Glutamatergic neuron (in vitro differentiated cells): ENCODE results near the gene GPRIN1. TPM values are rescaled to one million over a fixed set of nuclear protein-coding genes. Genes with fewer than 3 reads are reported as not detected.
"Not testable (repeated sequence)": the region's sequence is repeated elsewhere in the genome, so short reads cannot be mapped to it uniquely, and the experiment has no call there.

Experiments
- DNase-seq: peaks from one replicate; pipeline ENCODE4 v3.0.0; 2022
- H3K27ac Mint-ChIP-seq: one replicate; pipeline ENCODE4 v1.8.0; 2020; ENCODE audit warnings: mild to moderate bottlenecking, mixed read lengths, inconsistent platforms; ENCODE audit not compliant: unreplicated experiment
- H3K27me3 Mint-ChIP-seq: one replicate; pipeline ENCODE4 v1.8.0; 2020; ENCODE audit warnings: mild to moderate bottlenecking, moderate library complexity, mixed read lengths, inconsistent platforms; ENCODE audit not compliant: unreplicated experiment
- H3K36me3 Mint-ChIP-seq: one replicate; pipeline ENCODE4 v1.8.0; 2020; ENCODE audit warnings: mild to moderate bottlenecking, mixed read lengths, inconsistent platforms; ENCODE audit not compliant: unreplicated experiment
- H3K4me1 Mint-ChIP-seq: one replicate; pipeline ENCODE4 v1.8.0; 2020; ENCODE audit warnings: mild to moderate bottlenecking, low read depth, mixed read lengths, inconsistent platforms; ENCODE audit not compliant: unreplicated experiment
- H3K4me3 Mint-ChIP-seq: one replicate; pipeline ENCODE4 v1.8.0; 2020; ENCODE audit warnings: mild to moderate bottlenecking, mixed read lengths, inconsistent platforms; ENCODE audit not compliant: unreplicated experiment
- H3K9me3 Mint-ChIP-seq: one replicate; pipeline ENCODE4 v1.8.0; 2020; ENCODE audit warnings: mild to moderate bottlenecking, moderate library complexity, mixed read lengths, inconsistent platforms; ENCODE audit not compliant: unreplicated experiment
- CTCF ChIP-seq: fragments of 200-600 bp; sonication (generic); IDR thresholded peaks from one replicate; pipeline ENCODE4 v1.5.0; 2021; ENCODE audit not compliant: partially characterized antibody, unreplicated experiment
- total RNA-seq: library from RNA; stranded (reverse); fragmentation: NEBNext Ultra II Directional; extraction: Animal tissue kit (Norgen Biotek cat#: 25700); gene quantifications from one replicate; pipeline ENCODE4 v1.2.1, GENCODE V29; 2021; ENCODE audit not compliant: unreplicated experiment

Gene GPRIN1
- total RNA-seq, 1 donor from 2014 or later: 72.3 TPM

DNA sequence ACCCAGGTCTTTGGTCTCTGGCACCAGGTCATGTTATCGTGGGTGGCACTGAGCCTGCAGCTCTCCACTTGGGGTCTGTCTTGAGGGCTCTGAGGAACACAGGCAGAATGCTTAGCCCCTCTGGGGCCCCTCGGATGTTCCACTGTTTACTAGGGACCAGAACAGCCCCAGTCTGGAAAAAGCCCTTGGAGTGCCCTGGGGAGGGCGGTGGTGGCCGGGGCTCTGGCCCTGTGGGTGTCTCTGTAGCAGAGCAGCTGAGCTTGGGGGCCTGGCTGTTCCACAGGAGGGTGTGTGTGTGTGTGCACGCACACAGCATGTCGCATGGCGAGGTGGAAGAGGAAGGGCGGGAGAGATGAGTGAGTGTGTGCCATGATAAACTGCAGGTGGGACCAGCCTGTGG is 15.4 kb downstream of the GPRIN1 start:
- Mint-ChIP-seq H3K9me3 (peaks cover 11% of the 10 kb centered on the region), H3K27me3 (peaks cover 11% of the 10 kb centered on the region), H3K4me1 (peaks cover 15% of the 10 kb centered on the region), H3K27ac (no peak overlapping the region), H3K4me3 (no peak overlapping the region), H3K36me3 (peaks cover 11% of the 10 kb centered on the region)
- TF ChIP-seq CTCF: no peak
- no peak for DNase-seq

- Mint-ChIP-seq H3K27me3 (peaks cover 10% of the 10 kb centered on the region), H3K27ac (no peak overlapping the region), H3K9me3 (peaks cover 11% of the 10 kb centered on the region), H3K36me3 (peaks cover 7% of the 10 kb centered on the region), H3K4me3 (no peak overlapping the region), H3K4me1 (peaks cover 8% of the 10 kb centered on the region)
- no peak for DNase-seq
- no peak for TF ChIP-seq CTCF
These were observed 16.6 kb downstream of the GPRIN1 start for GRCh38 chr5:176593273-176593869.

DNA sequence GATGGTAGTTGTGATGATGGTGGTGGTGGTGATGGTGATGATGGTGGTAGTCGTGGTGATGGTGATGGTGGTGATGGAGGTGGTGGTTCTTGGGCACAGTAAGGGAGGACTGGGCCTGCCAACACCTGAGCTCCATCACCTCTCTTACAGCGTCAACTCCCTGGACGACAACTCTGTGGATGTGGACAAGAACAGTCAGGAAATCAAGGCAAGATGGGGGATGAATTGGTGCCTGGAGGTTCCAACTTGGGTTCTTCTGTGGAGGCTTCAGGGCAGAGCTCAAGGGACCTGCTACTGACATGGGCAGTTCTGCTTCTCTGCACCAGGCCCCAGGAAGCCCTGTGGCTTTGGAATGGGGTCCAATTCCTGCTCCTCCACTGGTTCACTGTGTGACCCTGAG is 17.4 kb downstream of the GPRIN1 start:
- no peak overlapping the region for H3K4me3 Mint-ChIP-seq
- H3K36me3 Mint-ChIP-seq: peaks cover 9% of the 10 kb centered on the region
- DNase-seq: no peak
- H3K9me3 Mint-ChIP-seq: peaks cover 12% of the 10 kb centered on the region
- H3K4me1 Mint-ChIP-seq: peaks cover 5% of the 10 kb centered on the region
- H3K27ac Mint-ChIP-seq: no peak overlapping the region
- TF ChIP-seq CTCF: no peak
- H3K27me3 Mint-ChIP-seq: peaks cover 9% of the 10 kb centered on the region

DNA sequence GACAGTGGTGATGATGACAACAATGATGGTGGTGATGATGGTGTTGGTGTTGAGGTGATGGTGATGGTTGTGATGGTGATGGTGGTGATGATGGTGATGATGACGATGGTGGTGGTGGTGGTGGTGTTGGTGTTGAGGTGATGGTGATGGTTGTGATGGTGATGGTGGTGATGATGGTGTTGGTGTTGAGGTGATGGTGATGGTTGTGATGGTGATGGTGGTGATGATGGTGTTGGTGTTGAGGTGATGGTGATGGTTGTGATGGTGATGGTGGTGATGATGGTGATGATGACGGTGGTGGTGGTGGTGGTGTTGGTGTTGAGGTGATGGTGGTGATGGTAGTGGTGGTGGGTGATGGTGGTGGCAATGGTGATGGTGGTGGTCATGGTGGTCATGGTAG is 18.3 kb downstream of the GPRIN1 start:
- H3K4me1 Mint-ChIP-seq, H3K27me3 Mint-ChIP-seq, H3K4me3 Mint-ChIP-seq, H3K27ac Mint-ChIP-seq, DNase-seq: not testable (repeated sequence)
- Mint-ChIP-seq H3K36me3 (peaks cover 12% of the 10 kb centered on the region), H3K9me3 (peaks cover 15% of the 10 kb centered on the region)

DNA sequence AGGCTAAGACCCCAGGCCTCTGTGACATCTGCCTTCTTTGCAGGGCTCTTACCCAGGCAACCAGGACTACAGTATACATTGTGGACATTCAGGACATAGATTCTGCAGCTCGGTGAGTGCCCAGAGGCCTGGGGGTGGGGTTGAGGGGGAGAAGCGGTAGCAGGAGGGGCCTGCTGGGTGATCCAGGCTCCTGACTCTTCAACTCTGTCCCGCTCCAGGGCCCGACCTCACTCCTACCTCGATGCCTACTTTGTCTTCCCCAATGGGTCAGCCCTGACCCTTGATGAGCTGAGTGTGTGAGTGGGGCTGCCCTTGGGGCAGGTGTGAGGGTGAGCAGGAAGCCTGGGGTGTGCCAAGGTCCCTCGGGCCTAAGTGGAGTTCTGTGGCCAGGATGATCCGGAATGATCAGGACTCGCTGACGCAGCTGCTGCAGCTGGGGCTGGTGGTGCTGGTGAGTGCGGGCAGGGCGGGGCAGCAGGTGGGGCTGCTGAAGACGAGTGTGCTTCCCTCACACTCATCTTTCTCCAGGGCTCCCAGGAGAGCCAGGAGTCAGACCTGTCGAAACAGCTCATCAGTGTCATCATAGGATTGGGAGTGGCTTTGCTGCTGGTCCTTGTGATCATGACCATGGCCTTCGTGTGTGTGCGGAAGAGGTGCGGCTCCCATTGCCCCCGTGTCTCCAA is 19.8 kb downstream of the GPRIN1 start:
- H3K27ac Mint-ChIP-seq: no peak overlapping the region
- peaks cover 5% of the 10 kb centered on the region for H3K4me1 Mint-ChIP-seq
- peaks cover 14% of the 10 kb centered on the region for H3K36me3 Mint-ChIP-seq
- no peak overlapping the region for H3K4me3 Mint-ChIP-seq
- H3K27me3 Mint-ChIP-seq: peaks cover 9% of the 10 kb centered on the region
- DNase-seq: no peak
- TF ChIP-seq CTCF: no peak
- peaks cover 15% of the 10 kb centered on the region for H3K9me3 Mint-ChIP-seq
